Esophagus muscularis mucosa (tissue), 4 donors: ENCODE results near the gene HIC1.

ENCODE experiments used
- CTCF ChIP-seq, 3 experiments: fragments of 200-600 bp in 2 of 3; fragments of 450-650 bp in 1 of 3; sonication (generic) in 2 of 3; IDR thresholded peaks; one replicate each; pipeline ENCODE4 v1.5.1; 2017 to 2019; ENCODE audit warnings: antibody characterized with exemption in 3 of 3, mild to moderate bottlenecking in 2 of 3, moderate library complexity in 1 of 3
- EP300 ChIP-seq: sonication (generic); formaldehyde crosslinking; IDR thresholded peaks from one replicate; pipeline ENCODE4 v1.6.1; 2017; ENCODE audit warnings: antibody characterized with exemption
- POLR2A ChIP-seq: fragments of 450-650 bp; IDR thresholded peaks from one replicate; pipeline ENCODE4 v1.6.1; 2017; ENCODE audit warnings: antibody characterized with exemption, moderate library complexity, mild to moderate bottlenecking, low read depth

GRCh38 chr17:2107050-2107449 is 52.1 kb downstream of the HIC1 start:
- TF ChIP-seq CTCF (IDR thresholded peaks at IDR 0.05) (no peak), POLR2A (no peak), EP300 (no peak)
